ENCODE data around the gene HSDL2.
A peak's percentile ranks its signal among the peaks of the same experiment; 100 is the strongest.

The HSDL2 gene

DNA sequence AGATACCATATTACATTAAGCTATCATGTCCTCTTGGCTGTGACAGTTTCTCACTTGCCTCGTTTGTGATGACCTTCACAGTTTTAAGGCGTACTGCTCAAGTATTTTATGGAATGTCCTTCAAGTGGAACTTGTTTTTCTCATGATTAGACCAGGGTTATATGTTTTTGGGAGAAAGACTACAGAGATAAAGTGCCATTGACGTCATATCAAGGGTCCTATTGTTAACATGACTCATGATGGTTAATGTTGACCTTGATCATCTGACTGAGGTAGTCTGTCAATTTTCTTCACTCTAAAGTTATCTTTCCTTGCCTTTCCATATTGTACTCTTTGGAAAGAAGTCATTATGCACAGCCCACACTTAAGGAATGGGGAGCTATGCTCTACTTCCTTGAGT is 28.7 kb upstream of the HSDL2 start:
- H3K36me3 ChIP-seq (ENCODE audit: control insufficient read depth in 4 of 4, insufficient read depth in 4 of 4, low read length in 3 of 4) = no peaks in the 10 kb centered on the region
- H3K27ac ChIP-seq (ENCODE audit: insufficient read depth in 1 of 2, low read depth in 1 of 2, low read length in 2 of 2, poor library complexity in 1 of 2, severe bottlenecking in 2 of 2) = no peak overlapping the region
- H3K4me3 ChIP-seq (ENCODE audit: control insufficient read depth in 1 of 7, extremely low read depth in 1 of 7, insufficient read depth in 4 of 7, low read depth in 2 of 7, low read length in 6 of 7) = no peak overlapping the region
- DNase-seq = no peak
- H3K4me1 ChIP-seq (ENCODE audit: control extremely low read depth in 1 of 4, control insufficient read depth in 4 of 4, insufficient read depth in 4 of 4, low read length in 3 of 4) = peaks cover 0 to 8% (median 2%) of the 10 kb centered on the region in 4 experiments
- H3K9me3 ChIP-seq (ENCODE audit: control extremely low read depth in 1 of 5, control insufficient read depth in 4 of 5, insufficient read depth in 2 of 5, low read depth in 1 of 5, low read length in 4 of 5) = no peaks in the 10 kb centered on the region
- ChIA-PET POLR2A (no interaction called here), CTCF (interaction anchor here (1.0 to 2.1 kb wide), 3 partner anchors 11 to 238 kb away, joined by 3 to 4 read pairs (median 4); no protein-coding TSS in a partner anchor)
- H3K27me3 ChIP-seq (replicated peaks in 2 of 5; ENCODE audit: control insufficient read depth in 4 of 5, insufficient read depth in 5 of 5, low read length in 4 of 5) = peaks cover 0 to 2% (median 0%) of the 10 kb centered on the region in 5 experiments
- 100% methylated on average over 1 of the region's 3 CpGs for WGBS (ENCODE audit: insufficient coverage)

- Histone ChIP-seq H3K36me3 (ENCODE audit: control insufficient read depth in 4 of 4, insufficient read depth in 4 of 4, low read length in 3 of 4) (no peaks in the 10 kb centered on the region), H3K4me1 (ENCODE audit: control extremely low read depth in 1 of 4, control insufficient read depth in 4 of 4, insufficient read depth in 4 of 4, low read length in 3 of 4) (peaks cover 0 to 8% (median 2%) of the 10 kb centered on the region in 4 experiments), H3K9me3 (ENCODE audit: control extremely low read depth in 1 of 5, control insufficient read depth in 4 of 5, insufficient read depth in 2 of 5, low read depth in 1 of 5, low read length in 4 of 5) (no peaks in the 10 kb centered on the region), H3K27me3 (replicated peaks in 2 of 5; ENCODE audit: control insufficient read depth in 4 of 5, insufficient read depth in 5 of 5, low read length in 4 of 5) (peaks cover 0 to 2% (median 0%) of the 10 kb centered on the region in 5 experiments), H3K27ac (ENCODE audit: insufficient read depth in 1 of 2, low read depth in 1 of 2, low read length in 2 of 2, poor library complexity in 1 of 2, severe bottlenecking in 2 of 2) (no peak overlapping the region), H3K4me3 (ENCODE audit: control insufficient read depth in 1 of 7, extremely low read depth in 1 of 7, insufficient read depth in 4 of 7, low read depth in 2 of 7, low read length in 6 of 7) (no peak overlapping the region)
- ChIA-PET CTCF (interaction anchor here (1.6 to 2.1 kb wide), 2 partner anchors 176 to 239 kb away, joined by 4 read pairs; no protein-coding TSS in a partner anchor), POLR2A (no interaction called here)
- WGBS (ENCODE audit: insufficient coverage) = 91% methylated on average over 2 of the region's 3 CpGs
- no peak for DNase-seq
Measured at GRCh38 chr9:112352209-112352608, 27.7 kb upstream of the HSDL2 start.

- POLR2A ChIA-PET = no interaction called here
Measured at GRCh38 chr9:112354081-112354743, 25.7 kb upstream of the HSDL2 start.

GRCh38 chr9:112355427-112355897 is 24.4 kb upstream of the HSDL2 start:
- Histone ChIP-seq H3K27ac (ENCODE audit: insufficient read depth in 1 of 2, low read depth in 1 of 2, low read length in 2 of 2, poor library complexity in 1 of 2, severe bottlenecking in 2 of 2) (no peak overlapping the region), H3K27me3 (replicated peaks in 2 of 5; ENCODE audit: control insufficient read depth in 4 of 5, insufficient read depth in 5 of 5, low read length in 4 of 5) (peaks cover 0 to 2% (median 0%) of the 10 kb centered on the region in 5 experiments), H3K9me3 (ENCODE audit: control extremely low read depth in 1 of 5, control insufficient read depth in 4 of 5, insufficient read depth in 2 of 5, low read depth in 1 of 5, low read length in 4 of 5) (no peaks in the 10 kb centered on the region), H3K36me3 (ENCODE audit: control insufficient read depth in 4 of 4, insufficient read depth in 4 of 4, low read length in 3 of 4) (no peaks in the 10 kb centered on the region), H3K4me1 (ENCODE audit: control extremely low read depth in 1 of 4, control insufficient read depth in 4 of 4, insufficient read depth in 4 of 4, low read length in 3 of 4) (peaks cover 0 to 4% (median 0%) of the 10 kb centered on the region in 4 experiments), H3K4me3 (ENCODE audit: control insufficient read depth in 1 of 7, extremely low read depth in 1 of 7, insufficient read depth in 4 of 7, low read depth in 2 of 7, low read length in 6 of 7) (no peak overlapping the region)
- no peak for DNase-seq
- ChIA-PET CTCF (interaction anchor here (1.2 kb wide), 1 partner anchor 14 kb away, joined by 3 read pairs; no protein-coding TSS in a partner anchor), POLR2A (no interaction called here)
- 93% methylated on average over 6 of the region's 8 CpGs for WGBS (ENCODE audit: insufficient coverage)

More at GRCh38 chr9:112354081-112354743, 25.7 kb upstream of the HSDL2 start:
- CTCF ChIA-PET = interaction anchor here (1.3 to 1.5 kb wide), 2 partner anchors 21 to 241 kb away, joined by 3 read pairs; partner anchors contain the start of gene PTBP3
- H3K9me3 ChIP-seq (ENCODE audit: control extremely low read depth in 1 of 5, control insufficient read depth in 4 of 5, insufficient read depth in 2 of 5, low read depth in 1 of 5, low read length in 4 of 5) = no peaks in the 10 kb centered on the region
- no peak overlapping the region for H3K27ac ChIP-seq (ENCODE audit: insufficient read depth in 1 of 2, low read depth in 1 of 2, low read length in 2 of 2, poor library complexity in 1 of 2, severe bottlenecking in 2 of 2)
- 83% methylated on average over 1 of the region's 1 CpG for WGBS (ENCODE audit: insufficient coverage)
- no peak overlapping the region for H3K4me3 ChIP-seq (ENCODE audit: control insufficient read depth in 1 of 7, extremely low read depth in 1 of 7, insufficient read depth in 4 of 7, low read depth in 2 of 7, low read length in 6 of 7)
- H3K4me1 ChIP-seq (ENCODE audit: control extremely low read depth in 1 of 4, control insufficient read depth in 4 of 4, insufficient read depth in 4 of 4, low read length in 3 of 4) = peaks cover 0 to 4% (median 0%) of the 10 kb centered on the region in 4 experiments
- peaks cover 0 to 2% (median 0%) of the 10 kb centered on the region in 5 experiments for H3K27me3 ChIP-seq (replicated peaks in 2 of 5; ENCODE audit: control insufficient read depth in 4 of 5, insufficient read depth in 5 of 5, low read length in 4 of 5)
- no peaks in the 10 kb centered on the region for H3K36me3 ChIP-seq (ENCODE audit: control insufficient read depth in 4 of 4, insufficient read depth in 4 of 4, low read length in 3 of 4)
- DNase-seq = no peak

DNA sequence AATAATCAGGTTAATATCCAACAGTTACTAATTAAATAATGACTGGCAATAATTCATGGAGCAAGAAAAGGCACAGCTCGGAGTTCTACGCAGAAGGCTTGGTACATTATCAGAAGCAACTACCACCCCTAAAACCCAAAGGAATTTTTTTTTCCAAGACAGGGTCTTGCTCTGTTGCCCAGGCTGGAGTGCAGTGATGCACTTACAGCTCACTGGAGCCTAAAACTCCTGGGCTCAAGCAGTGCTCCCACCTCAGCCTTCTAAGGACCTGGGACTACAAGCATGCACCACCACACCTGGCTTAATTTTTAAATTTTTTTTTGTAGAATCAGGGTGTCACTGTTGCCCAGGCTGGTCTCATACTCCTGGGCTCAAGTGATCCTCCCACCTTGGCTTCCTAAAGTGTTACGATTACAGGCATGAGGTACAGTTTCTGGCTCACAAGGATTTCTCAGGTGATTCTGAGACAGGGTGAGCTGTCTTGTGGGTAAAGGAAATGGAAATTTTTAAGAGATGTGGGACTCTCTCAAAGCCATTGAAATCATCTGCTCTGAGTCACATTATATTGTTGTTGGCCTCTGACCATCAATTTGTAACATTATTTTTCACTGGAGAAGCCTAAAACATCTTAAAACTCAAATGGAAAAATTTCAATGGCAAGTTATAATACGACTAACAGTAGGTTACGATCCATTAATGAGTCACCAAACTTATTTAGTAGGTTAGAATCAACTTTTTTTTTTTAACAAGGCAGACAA is 19.7 kb upstream of the HSDL2 start:
- no peaks in the 10 kb centered on the region for H3K36me3 ChIP-seq (ENCODE audit: control insufficient read depth in 4 of 4, insufficient read depth in 4 of 4, low read length in 3 of 4)
- DNase-seq = no peak
- H3K4me1 ChIP-seq (ENCODE audit: control extremely low read depth in 1 of 4, control insufficient read depth in 4 of 4, insufficient read depth in 4 of 4, low read length in 3 of 4) = no peaks in the 10 kb centered on the region
- H3K27ac ChIP-seq (ENCODE audit: insufficient read depth in 1 of 2, low read depth in 1 of 2, low read length in 2 of 2, poor library complexity in 1 of 2, severe bottlenecking in 2 of 2) = no peak overlapping the region
- H3K9me3 ChIP-seq (ENCODE audit: control extremely low read depth in 1 of 5, control insufficient read depth in 4 of 5, insufficient read depth in 2 of 5, low read depth in 1 of 5, low read length in 4 of 5) = peaks cover 0 to 2% (median 1%) of the 10 kb centered on the region in 5 experiments
- no peak overlapping the region for H3K4me3 ChIP-seq (ENCODE audit: control insufficient read depth in 1 of 7, extremely low read depth in 1 of 7, insufficient read depth in 4 of 7, low read depth in 2 of 7, low read length in 6 of 7)
- H3K27me3 ChIP-seq (replicated peaks in 2 of 5; ENCODE audit: control insufficient read depth in 4 of 5, insufficient read depth in 5 of 5, low read length in 4 of 5) = peaks cover 0 to 1% (median 0%) of the 10 kb centered on the region in 5 experiments
- ChIA-PET CTCF (interaction anchor here (1.3 to 4.0 kb wide), 12 partner anchors 9 to 274 kb away, joined by 3 to 36 read pairs (median 7); partner anchors contain the start of gene HSDL2), POLR2A (no interaction called here)
- no CpG with 5 or more reads among the region's 5 CpGs for WGBS (ENCODE audit: insufficient coverage)

- ChIA-PET POLR2A (interaction anchor here (0.7 kb wide), 1 partner anchor 111 kb away, joined by 6 read pairs; no protein-coding TSS in a partner anchor), CTCF (interaction anchor here (0.7 to 4.0 kb wide), 22 partner anchors 8 to 671 kb away, joined by 3 to 36 read pairs (median 4); partner anchors contain the start of genes HSDL2 and PTBP3)
- Histone ChIP-seq H3K4me3 (ENCODE audit: control insufficient read depth in 1 of 7, extremely low read depth in 1 of 7, insufficient read depth in 4 of 7, low read depth in 2 of 7, low read length in 6 of 7) (no peak overlapping the region), H3K4me1 (ENCODE audit: control extremely low read depth in 1 of 4, control insufficient read depth in 4 of 4, insufficient read depth in 4 of 4, low read length in 3 of 4) (no peaks in the 10 kb centered on the region), H3K27me3 (replicated peaks in 2 of 5; ENCODE audit: control insufficient read depth in 4 of 5, insufficient read depth in 5 of 5, low read length in 4 of 5) (no peaks in the 10 kb centered on the region), H3K27ac (ENCODE audit: insufficient read depth in 1 of 2, low read depth in 1 of 2, low read length in 2 of 2, poor library complexity in 1 of 2, severe bottlenecking in 2 of 2) (no peak overlapping the region), H3K9me3 (ENCODE audit: control extremely low read depth in 1 of 5, control insufficient read depth in 4 of 5, insufficient read depth in 2 of 5, low read depth in 1 of 5, low read length in 4 of 5) (peaks cover 0 to 8% (median 3%) of the 10 kb centered on the region in 5 experiments), H3K36me3 (ENCODE audit: control insufficient read depth in 4 of 4, insufficient read depth in 4 of 4, low read length in 3 of 4) (no peaks in the 10 kb centered on the region)
- DNase-seq = peak; percentile 51 to 75 (median 69)
- WGBS (ENCODE audit: insufficient coverage) = no CpG with 5 or more reads among the region's 4 CpGs
Measured at GRCh38 chr9:112361601-112362000, 18.3 kb upstream of the HSDL2 start.

Measured in common myeloid progenitor, CD34-positive (primary cell).